Activated CD8-positive, alpha-beta T cell treated with anti-CD3 and anti-CD28 coated beads, Interleukin-2, amount 10 ng/mL, durations not matched to agents 7 days and 5 days (primary cell): ENCODE data around the gene TACC2. TPM values are rescaled to one million over a fixed set of nuclear protein-coding genes. Genes with fewer than 3 reads are reported as not detected.
"Not testable (repeated sequence)": the region's sequence is repeated elsewhere in the genome, so short reads cannot be mapped to it uniquely, and the experiment has no call there.

ENCODE experiments used
- ATAC-seq: fragments of 150-1000 bp; cut with Tn5 transposase; one replicate; pipeline ENCODE4 v1.10.0; 2021; ENCODE audit warnings: moderate library complexity
- CTCF ChIA-PET: fragments of 350-600 bp; sonication (Branson Sonifier 250); formaldehyde crosslinking; loops from one replicate; lab custom pipeline; 2021; ENCODE audit warnings: antibody characterized with exemption; lab: Charles Lee
- POLR2A ChIA-PET: fragments of 350-600 bp; sonication (Branson Sonifier 250); formaldehyde crosslinking; loops from one replicate; lab custom pipeline; 2021; ENCODE audit warnings: antibody characterized with exemption; lab: Charles Lee
- DNase-seq: peaks from one replicate; pipeline ENCODE4 v3.0.0-alpha.2; 2020
- H3K27ac Mint-ChIP-seq: one replicate; pipeline ENCODE4 v1.8.0; 2021; ENCODE audit warnings: mild to moderate bottlenecking, mixed read lengths
- H3K27me3 Mint-ChIP-seq: one replicate; pipeline ENCODE4 v1.8.0; 2021; ENCODE audit warnings: low read depth, mixed read lengths
- H3K36me3 Mint-ChIP-seq: one replicate; pipeline ENCODE4 v1.8.0; 2021; ENCODE audit warnings: low read depth, mixed read lengths
- H3K4me1 Mint-ChIP-seq: one replicate; pipeline ENCODE4 v1.8.0; 2021; ENCODE audit warnings: low read depth, mixed read lengths
- H3K4me3 Mint-ChIP-seq: one replicate; pipeline ENCODE4 v1.8.0; 2021; ENCODE audit warnings: mild to moderate bottlenecking, mixed read lengths
- H3K9me3 Mint-ChIP-seq: one replicate; pipeline ENCODE4 v1.8.0; 2022; ENCODE audit warnings: mixed read lengths; ENCODE audit not compliant: insufficient read depth
- total RNA-seq, 2 experiments: library from RNA; stranded (reverse); gene quantifications; one replicate each; pipeline ENCODE4 v1.2.3, GENCODE V29; 2021

The TACC2 gene
- total RNA-seq, 2 experiments from 2014 or later: not detected

GRCh38 chr10:122089311-122090017 is 100.5 kb downstream of the TACC2 start:
- POLR2A ChIA-PET: no interaction called here
- H3K27ac Mint-ChIP-seq: no peak overlapping the region
- no peak for DNase-seq

GRCh38 chr10:122091722-122092121 is 102.8 kb downstream of the TACC2 start:
- Mint-ChIP-seq H3K9me3 (no peaks in the 10 kb centered on the region), H3K4me3 (no peak overlapping the region), H3K36me3 (no peaks in the 10 kb centered on the region), H3K4me1 (no peaks in the 10 kb centered on the region), H3K27me3 (peaks cover 2% of the 10 kb centered on the region), H3K27ac (no peak overlapping the region)
- no peak for ATAC-seq
- ChIA-PET CTCF (no interaction called here), POLR2A (no interaction called here)
- no peak for DNase-seq

More at GRCh38 chr10:122089311-122090017, 100.5 kb downstream of the TACC2 start:
- Mint-ChIP-seq H3K36me3 (no peaks in the 10 kb centered on the region), H3K9me3 (no peaks in the 10 kb centered on the region), H3K4me1 (no peaks in the 10 kb centered on the region), H3K4me3 (no peak overlapping the region), H3K27me3 (peaks cover 2% of the 10 kb centered on the region)
- no peak for ATAC-seq
- CTCF ChIA-PET: no interaction called here

- H3K4me1 Mint-ChIP-seq: no peaks in the 10 kb centered on the region
- ATAC-seq (no peak), DNase-seq (no peak)
- ChIA-PET CTCF (no interaction called here), POLR2A (no interaction called here)
- peaks cover 2% of the 10 kb centered on the region for H3K27me3 Mint-ChIP-seq
- no peaks in the 10 kb centered on the region for H3K36me3 Mint-ChIP-seq
- no peaks in the 10 kb centered on the region for H3K9me3 Mint-ChIP-seq
- no peak overlapping the region for H3K27ac Mint-ChIP-seq
- H3K4me3 Mint-ChIP-seq: no peak overlapping the region
Observed at GRCh38 chr10:122093076-122093475, 104.1 kb downstream of the TACC2 start.

GRCh38 chr10:122096181-122096580 is 107.2 kb downstream of the TACC2 start:
- ATAC-seq, DNase-seq, POLR2A ChIA-PET, H3K4me1 Mint-ChIP-seq, H3K27ac Mint-ChIP-seq, H3K4me3 Mint-ChIP-seq, H3K9me3 Mint-ChIP-seq, H3K27me3 Mint-ChIP-seq, H3K36me3 Mint-ChIP-seq: not testable (repeated sequence)
- CTCF ChIA-PET: interaction anchor here (0.7 kb wide), 1 partner anchor 1202 kb away, joined by 3 read pairs; no protein-coding TSS in a partner anchor

- no peaks in the 10 kb centered on the region for H3K36me3 Mint-ChIP-seq
- no peak overlapping the region for H3K27ac Mint-ChIP-seq
- H3K4me1 Mint-ChIP-seq: no peaks in the 10 kb centered on the region
- no peak for DNase-seq
- no peak overlapping the region for H3K4me3 Mint-ChIP-seq
- ChIA-PET POLR2A (no interaction called here), CTCF (interaction anchor here (0.7 kb wide), 1 partner anchor 1202 kb away, joined by 3 read pairs; no protein-coding TSS in a partner anchor)
- no peaks in the 10 kb centered on the region for H3K9me3 Mint-ChIP-seq
- peaks cover 2% of the 10 kb centered on the region for H3K27me3 Mint-ChIP-seq
- ATAC-seq: no peak
Observed at GRCh38 chr10:122096705-122097104, 107.7 kb downstream of the TACC2 start.

- ATAC-seq (no peak), DNase-seq (no peak)
- POLR2A ChIA-PET: no interaction called here
- Mint-ChIP-seq H3K27me3 (no peaks in the 10 kb centered on the region), H3K4me1 (no peaks in the 10 kb centered on the region), H3K9me3 (no peaks in the 10 kb centered on the region), H3K27ac (no peak overlapping the region), H3K4me3 (no peak overlapping the region), H3K36me3 (no peaks in the 10 kb centered on the region)
- CTCF ChIA-PET: no interaction called here
Observed at GRCh38 chr10:122097935-122098334, 109.0 kb downstream of the TACC2 start.

- Mint-ChIP-seq H3K4me3 (no peak overlapping the region), H3K27me3 (peaks cover 3% of the 10 kb centered on the region), H3K36me3 (no peaks in the 10 kb centered on the region), H3K9me3 (no peaks in the 10 kb centered on the region), H3K27ac (no peak overlapping the region), H3K4me1 (no peaks in the 10 kb centered on the region)
- POLR2A ChIA-PET: no interaction called here
- CTCF ChIA-PET: no interaction called here
- ATAC-seq (no peak), DNase-seq (no peak)
Observed at GRCh38 chr10:122098924-122099323, 110.0 kb downstream of the TACC2 start.

GRCh38 chr10:122099562-122099961 is 110.6 kb downstream of the TACC2 start:
- Mint-ChIP-seq H3K27me3 (peaks cover 3% of the 10 kb centered on the region), H3K36me3 (no peaks in the 10 kb centered on the region), H3K27ac (no peak overlapping the region), H3K9me3 (no peaks in the 10 kb centered on the region), H3K4me3 (no peak overlapping the region), H3K4me1 (no peaks in the 10 kb centered on the region)
- no peak for ATAC-seq
- DNase-seq: no peak
- ChIA-PET CTCF (no interaction called here), POLR2A (no interaction called here)

- H3K27ac Mint-ChIP-seq: no peak overlapping the region
- no peak overlapping the region for H3K4me3 Mint-ChIP-seq
- no peak for DNase-seq
- ChIA-PET POLR2A (no interaction called here), CTCF (no interaction called here)
- H3K27me3 Mint-ChIP-seq: peaks cover 3% of the 10 kb centered on the region
- H3K36me3 Mint-ChIP-seq: no peaks in the 10 kb centered on the region
- no peak for ATAC-seq
- H3K4me1 Mint-ChIP-seq: no peaks in the 10 kb centered on the region
- H3K9me3 Mint-ChIP-seq: no peaks in the 10 kb centered on the region
Observed at GRCh38 chr10:122102146-122102868, 113.3 kb downstream of the TACC2 start.

- Mint-ChIP-seq H3K27me3 (peaks cover 3% of the 10 kb centered on the region), H3K4me1 (no peaks in the 10 kb centered on the region), H3K4me3 (no peak overlapping the region), H3K36me3 (no peaks in the 10 kb centered on the region), H3K9me3 (no peaks in the 10 kb centered on the region), H3K27ac (no peak overlapping the region)
- ATAC-seq (no peak), DNase-seq (no peak)
- CTCF ChIA-PET: no interaction called here
- POLR2A ChIA-PET: no interaction called here
Observed at GRCh38 chr10:122102869-122103525, 114.0 kb downstream of the TACC2 start.

- ATAC-seq (no peak), DNase-seq (no peak)
- no peaks in the 10 kb centered on the region for H3K36me3 Mint-ChIP-seq
- ChIA-PET POLR2A (no interaction called here), CTCF (no interaction called here)
- no peaks in the 10 kb centered on the region for H3K9me3 Mint-ChIP-seq
- no peaks in the 10 kb centered on the region for H3K4me1 Mint-ChIP-seq
- no peak overlapping the region for H3K4me3 Mint-ChIP-seq
- peaks cover 3% of the 10 kb centered on the region for H3K27me3 Mint-ChIP-seq
- H3K27ac Mint-ChIP-seq: no peak overlapping the region
Observed at GRCh38 chr10:122103592-122103991, 114.6 kb downstream of the TACC2 start.

- CTCF ChIA-PET: not testable (repeated sequence)
Observed at GRCh38 chr10:122108786-122109185, 119.8 kb downstream of the TACC2 start.

More at GRCh38 chr10:122108786-122109185, 119.8 kb downstream of the TACC2 start:
- H3K27ac Mint-ChIP-seq, DNase-seq, H3K4me1 Mint-ChIP-seq, H3K36me3 Mint-ChIP-seq, H3K4me3 Mint-ChIP-seq, ATAC-seq, POLR2A ChIA-PET, H3K9me3 Mint-ChIP-seq: not testable (repeated sequence)
- peaks cover 21% of the 10 kb centered on the region for H3K27me3 Mint-ChIP-seq
